Stomach smooth muscle (tissue), 2 donors: ENCODE measurements around the gene PNMA1.

Experiments used
- H3K27ac ChIP-seq: one replicate; pipeline ENCODE4 v1.7.0; 2013; ENCODE audit warnings: mild to moderate bottlenecking, low read length, inconsistent platforms
- H3K27me3 ChIP-seq, 2 donors: one replicate each; pipeline ENCODE4 v1.7.0; 2013; ENCODE audit warnings: low read length in 2 of 2; ENCODE audit not compliant: insufficient read depth in 2 of 2, control insufficient read depth in 1 of 2
- H3K36me3 ChIP-seq, 2 donors: one replicate each; pipeline ENCODE4 v1.7.0; 2013; ENCODE audit warnings: low read length in 2 of 2; ENCODE audit not compliant: control insufficient read depth in 2 of 2, insufficient read depth in 2 of 2
- H3K4me1 ChIP-seq: one replicate; pipeline ENCODE4 v1.7.0; 2013; ENCODE audit warnings: low read length; ENCODE audit not compliant: control insufficient read depth, insufficient read depth
- H3K4me3 ChIP-seq, 2 donors: one replicate each; pipeline ENCODE4 v1.7.0; 2013; ENCODE audit warnings: low read length in 2 of 2
- H3K9ac ChIP-seq, 2 donors: one replicate each; pipeline ENCODE4 v1.7.0; 2013; ENCODE audit warnings: low read length in 2 of 2, mild to moderate bottlenecking in 1 of 2
- H3K9me3 ChIP-seq, 2 donors: one replicate each; pipeline ENCODE4 v1.7.0; 2013; ENCODE audit warnings: low read length in 2 of 2; ENCODE audit not compliant: control insufficient read depth in 2 of 2
- donor health status: healthy.
- donor health status: Pancreatic carcinoma.

Gene PNMA1

DNA sequence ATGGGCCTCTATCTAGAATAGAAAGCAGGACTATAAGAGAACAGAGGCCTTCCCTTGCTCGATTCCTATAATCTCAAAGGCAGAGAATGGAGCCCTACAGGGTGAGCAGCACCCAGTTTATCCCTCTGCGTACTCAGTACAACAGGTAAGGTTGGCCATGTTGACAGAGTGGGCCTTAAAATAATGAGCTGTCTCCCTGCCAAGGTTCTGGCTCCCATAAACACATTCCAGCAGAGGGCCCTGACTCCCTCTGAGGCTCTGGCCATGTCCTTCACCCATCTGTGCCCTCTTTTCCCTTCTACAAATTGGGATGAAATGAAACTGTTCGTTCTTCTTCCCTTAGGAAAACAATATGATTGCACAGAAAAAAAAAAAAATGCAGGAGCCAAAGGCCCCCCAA lies 16.9 kb upstream of the PNMA1 start:
- Histone ChIP-seq H3K9ac (peak overlapping the region in 1 of 2 donors; percentile 21), H3K36me3 (peaks cover 29 to 39% of the 10 kb centered on the region in 2 donors), H3K4me3 (no peak overlapping the region), H3K27ac (peak overlapping the region; percentile 81), H3K27me3 (no peaks in the 10 kb centered on the region), H3K4me1 (peaks cover 46% of the 10 kb centered on the region), H3K9me3 (no peaks in the 10 kb centered on the region)

DNA sequence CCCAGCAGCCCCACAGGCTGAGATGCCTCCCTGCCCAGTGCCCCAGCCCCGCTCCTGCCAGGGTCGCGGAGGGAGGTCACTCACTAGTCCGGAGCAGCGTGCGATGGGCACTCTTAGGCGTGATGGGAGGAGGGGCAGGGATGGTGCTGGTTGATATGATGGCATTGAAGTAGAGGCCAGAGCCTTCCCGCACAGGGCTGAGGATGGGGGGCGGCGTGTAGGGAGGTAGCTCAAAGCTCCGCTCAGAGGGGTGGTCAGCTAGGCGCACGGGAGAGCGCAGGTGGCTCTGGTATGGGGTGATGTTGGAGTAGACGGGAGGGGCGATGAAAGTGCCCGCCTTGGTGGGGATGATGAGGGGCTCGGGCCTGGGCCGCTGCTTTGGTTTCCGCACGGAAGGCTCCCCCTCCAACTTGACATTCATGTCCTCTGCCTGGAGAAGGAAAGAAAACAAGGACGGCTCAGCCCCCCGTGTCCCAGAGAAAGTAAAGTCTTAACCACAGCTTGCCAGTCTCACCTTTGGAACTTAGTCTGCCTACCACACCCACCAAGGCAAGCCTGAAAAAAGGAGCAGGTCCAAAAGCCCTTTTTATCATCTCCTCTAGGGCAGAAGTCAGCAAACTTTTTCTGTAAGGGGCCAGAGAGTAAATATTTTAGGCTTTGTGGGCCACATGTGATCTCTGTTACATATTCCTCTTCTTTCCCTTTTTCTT lies 15.5 kb upstream of the PNMA1 start:
- Histone ChIP-seq H3K27ac (peak overlapping the region; percentile 97), H3K4me3 (no peak overlapping the region), H3K9ac (no peak overlapping the region), H3K27me3 (no peaks in the 10 kb centered on the region), H3K9me3 (no peaks in the 10 kb centered on the region), H3K36me3 (peaks cover 39 to 46% of the 10 kb centered on the region in 2 donors), H3K4me1 (peaks cover 60% of the 10 kb centered on the region)

DNA sequence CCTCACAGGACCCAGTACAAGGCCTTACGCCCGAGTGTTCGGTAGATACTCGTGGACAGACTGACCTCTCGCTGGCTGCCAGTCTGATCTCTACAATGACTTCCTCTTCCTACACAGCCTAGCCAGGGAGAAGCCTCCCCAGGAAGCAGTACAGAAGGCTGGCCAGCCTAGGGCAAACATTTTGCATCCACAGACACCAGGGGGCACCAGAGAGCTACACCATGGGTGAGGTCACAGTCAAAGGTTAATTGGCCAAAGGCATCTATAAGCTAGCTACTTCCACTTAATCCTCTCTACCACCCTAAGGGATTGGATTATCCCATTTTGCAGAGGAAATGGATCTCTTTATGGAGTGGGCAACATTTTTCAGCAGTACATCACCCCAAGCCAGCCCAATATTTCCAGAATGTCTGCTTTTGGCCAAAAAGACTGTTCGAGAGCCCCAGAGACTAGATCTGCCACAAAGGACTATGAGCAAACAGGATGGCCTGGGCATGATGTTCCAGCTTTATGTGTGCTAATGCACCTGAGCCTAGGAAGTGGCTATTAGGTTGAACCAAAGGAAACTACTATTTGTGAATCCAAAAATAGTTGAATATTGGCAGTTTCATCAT lies 14.6 kb upstream of the PNMA1 start:
- peaks cover 39 to 45% of the 10 kb centered on the region in 2 donors for H3K36me3 ChIP-seq
- peaks cover 68% of the 10 kb centered on the region for H3K4me1 ChIP-seq
- H3K27me3 ChIP-seq = no peaks in the 10 kb centered on the region
- no peaks in the 10 kb centered on the region for H3K9me3 ChIP-seq
- H3K27ac ChIP-seq = peak overlapping the region; percentile 97
- peak overlapping the region in 1 of 2 donors; percentile 60 for H3K9ac ChIP-seq
- H3K4me3 ChIP-seq = peak overlapping the region in 1 of 2 donors; percentile 40

DNA sequence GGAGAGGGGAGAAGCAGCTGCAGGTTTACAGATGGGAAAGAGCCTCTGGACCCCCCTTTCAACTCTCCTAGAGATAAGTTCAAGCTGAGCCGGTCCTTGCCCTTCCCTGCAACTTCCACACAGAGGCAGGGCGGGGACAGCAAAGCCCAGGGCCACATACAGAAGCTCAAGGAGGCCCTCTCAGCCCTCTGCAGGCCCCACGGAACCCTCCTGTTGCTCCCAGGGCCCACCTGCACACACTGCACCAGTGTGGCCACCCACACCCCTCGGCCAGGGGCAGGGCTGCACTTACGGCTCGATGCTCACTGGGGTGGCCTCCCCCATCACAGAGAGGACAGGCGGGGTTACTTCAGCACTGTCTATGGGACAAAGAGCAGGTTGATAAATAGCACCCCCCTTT lies 13.0 kb upstream of the PNMA1 start:
- Histone ChIP-seq H3K4me3 (no peak overlapping the region), H3K4me1 (peaks cover 81% of the 10 kb centered on the region), H3K27ac (peak overlapping the region; percentile 97)

DNA sequence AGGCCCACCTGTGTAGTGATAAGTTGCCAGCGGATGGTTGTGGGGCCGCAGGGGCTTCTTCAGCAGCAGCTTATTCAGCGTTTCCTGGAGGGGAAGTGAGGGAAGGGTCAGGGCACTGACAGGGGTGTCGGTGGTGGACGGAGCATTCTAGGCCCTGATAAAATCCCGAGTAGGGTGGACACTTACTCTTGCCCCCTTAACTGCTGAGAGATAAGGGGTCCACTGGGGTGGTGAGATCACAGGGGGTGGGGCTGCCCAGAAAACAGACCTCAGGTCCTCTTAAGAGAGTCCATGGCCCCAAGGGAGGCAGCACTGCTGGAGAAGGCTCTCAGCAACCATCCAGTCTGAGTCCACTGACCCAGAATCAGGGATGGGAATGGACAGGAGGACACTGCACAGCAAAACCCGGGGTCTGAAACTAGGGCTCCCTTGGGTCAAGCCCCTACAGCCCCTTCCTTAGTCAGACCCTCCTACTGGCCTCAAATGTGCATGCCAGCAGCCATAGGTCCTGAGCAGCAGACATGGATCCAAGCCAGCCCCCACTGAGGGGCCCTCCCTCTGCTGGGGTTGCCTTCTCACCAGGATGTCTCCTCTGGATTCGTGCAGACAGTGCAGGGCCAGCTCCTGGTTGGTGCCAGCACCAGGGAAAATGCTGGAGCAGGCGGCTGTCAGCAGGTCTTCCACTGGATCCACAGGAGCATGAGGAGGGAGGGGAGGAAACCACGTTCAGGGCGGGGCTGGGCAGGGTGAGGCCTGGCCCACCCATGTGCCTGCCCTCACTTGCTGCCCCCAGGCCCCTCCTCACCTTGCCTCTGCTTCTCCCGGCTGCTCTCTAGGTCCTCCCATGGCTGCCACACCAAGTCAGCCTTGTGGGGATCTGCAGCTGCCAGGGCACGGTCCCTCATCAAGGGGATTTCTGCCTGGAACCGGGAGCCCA lies 12.1 kb upstream of the PNMA1 start:
- Histone ChIP-seq H3K9ac (peak overlapping the region; percentile 34 to 66), H3K27me3 (no peaks in the 10 kb centered on the region), H3K36me3 (peaks cover 47 to 67% of the 10 kb centered on the region in 2 donors), H3K4me1 (peaks cover 74% of the 10 kb centered on the region), H3K9me3 (no peaks in the 10 kb centered on the region), H3K4me3 (no peak overlapping the region), H3K27ac (peak overlapping the region; percentile 97)

More for the DNA sequence above, 13.0 kb upstream of the PNMA1 start:
- Histone ChIP-seq H3K36me3 (peaks cover 45 to 59% of the 10 kb centered on the region in 2 donors), H3K27me3 (no peaks in the 10 kb centered on the region), H3K9me3 (no peaks in the 10 kb centered on the region), H3K9ac (no peak overlapping the region)

DNA sequence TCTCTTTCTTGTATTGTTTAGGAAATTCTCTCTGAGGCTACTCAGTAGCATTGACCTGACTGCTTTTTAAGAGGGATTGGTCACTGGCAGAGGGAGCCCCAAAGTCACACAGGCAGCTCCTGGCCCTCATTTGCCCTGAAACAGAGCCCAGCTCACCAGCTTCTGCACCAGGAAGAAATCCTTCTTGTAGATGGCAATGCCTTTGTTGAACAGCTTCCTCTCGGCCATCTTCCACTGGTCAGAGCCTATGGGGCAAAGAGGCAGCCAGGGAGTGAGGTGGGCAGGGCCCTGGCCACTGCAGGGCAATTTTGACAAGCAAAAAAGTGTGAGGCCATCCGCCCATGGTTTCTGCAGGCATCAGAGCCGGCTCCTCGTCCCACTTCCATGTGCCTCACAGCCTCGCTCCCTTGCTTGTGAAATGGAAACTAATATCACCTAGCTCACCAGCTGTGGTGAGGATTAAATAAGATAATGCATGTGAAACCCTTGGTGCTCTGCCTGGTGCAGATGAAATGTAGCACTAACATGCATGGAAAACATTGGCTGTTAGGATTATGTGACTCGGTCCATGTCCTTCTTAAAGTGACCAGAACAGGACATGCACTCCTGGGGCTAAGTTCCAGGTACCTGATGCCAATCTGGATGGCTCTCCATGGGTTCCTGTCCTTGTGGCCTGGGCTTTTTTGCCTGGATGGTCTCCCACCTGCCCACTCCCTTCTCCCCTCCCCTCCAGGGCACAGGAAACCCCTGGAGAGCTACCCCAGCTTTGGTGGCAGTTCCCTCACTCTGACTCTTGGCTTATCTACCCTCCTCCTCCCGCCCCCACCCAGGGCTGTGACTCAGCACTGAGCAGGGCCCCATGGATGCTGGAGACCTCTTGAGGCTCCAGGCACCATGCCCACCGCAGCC lies 11.2 kb upstream of the PNMA1 start:
- peak overlapping the region; percentile 61 to 66 for H3K9ac ChIP-seq
- H3K27me3 ChIP-seq = no peaks in the 10 kb centered on the region
- H3K36me3 ChIP-seq = peaks cover 56 to 74% of the 10 kb centered on the region in 2 donors
- no peaks in the 10 kb centered on the region for H3K9me3 ChIP-seq
- H3K4me3 ChIP-seq = no peak overlapping the region
- peak overlapping the region; percentile 97 for H3K27ac ChIP-seq
- peaks cover 65% of the 10 kb centered on the region for H3K4me1 ChIP-seq

DNA sequence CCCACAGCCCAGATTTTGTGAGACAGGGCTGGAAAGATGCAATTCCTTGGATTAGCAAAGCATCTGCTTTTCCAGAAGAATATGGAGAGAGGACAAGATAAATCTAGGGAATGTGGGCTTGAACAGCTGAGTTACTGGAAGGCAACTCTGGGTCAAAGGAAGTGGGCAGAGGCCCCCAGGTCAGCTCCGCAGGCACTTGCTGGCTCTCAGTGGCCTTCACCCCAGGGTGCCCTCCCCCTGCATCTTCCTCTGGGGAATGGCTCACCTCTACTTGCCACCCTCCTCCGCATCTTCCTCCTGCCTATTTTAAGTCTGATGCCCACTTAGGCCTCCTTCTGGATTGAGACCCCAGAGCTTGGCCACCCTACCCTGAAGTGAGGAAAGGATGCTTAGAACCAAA lies 10.5 kb upstream of the PNMA1 start:
- H3K36me3 ChIP-seq = peaks cover 57 to 75% of the 10 kb centered on the region in 2 donors
- H3K27me3 ChIP-seq = no peaks in the 10 kb centered on the region
- H3K27ac ChIP-seq = peak overlapping the region; percentile 97
- no peaks in the 10 kb centered on the region for H3K9me3 ChIP-seq
- no peak overlapping the region for H3K4me3 ChIP-seq
- peak overlapping the region; percentile 60 to 61 for H3K9ac ChIP-seq
- peaks cover 67% of the 10 kb centered on the region for H3K4me1 ChIP-seq

DNA sequence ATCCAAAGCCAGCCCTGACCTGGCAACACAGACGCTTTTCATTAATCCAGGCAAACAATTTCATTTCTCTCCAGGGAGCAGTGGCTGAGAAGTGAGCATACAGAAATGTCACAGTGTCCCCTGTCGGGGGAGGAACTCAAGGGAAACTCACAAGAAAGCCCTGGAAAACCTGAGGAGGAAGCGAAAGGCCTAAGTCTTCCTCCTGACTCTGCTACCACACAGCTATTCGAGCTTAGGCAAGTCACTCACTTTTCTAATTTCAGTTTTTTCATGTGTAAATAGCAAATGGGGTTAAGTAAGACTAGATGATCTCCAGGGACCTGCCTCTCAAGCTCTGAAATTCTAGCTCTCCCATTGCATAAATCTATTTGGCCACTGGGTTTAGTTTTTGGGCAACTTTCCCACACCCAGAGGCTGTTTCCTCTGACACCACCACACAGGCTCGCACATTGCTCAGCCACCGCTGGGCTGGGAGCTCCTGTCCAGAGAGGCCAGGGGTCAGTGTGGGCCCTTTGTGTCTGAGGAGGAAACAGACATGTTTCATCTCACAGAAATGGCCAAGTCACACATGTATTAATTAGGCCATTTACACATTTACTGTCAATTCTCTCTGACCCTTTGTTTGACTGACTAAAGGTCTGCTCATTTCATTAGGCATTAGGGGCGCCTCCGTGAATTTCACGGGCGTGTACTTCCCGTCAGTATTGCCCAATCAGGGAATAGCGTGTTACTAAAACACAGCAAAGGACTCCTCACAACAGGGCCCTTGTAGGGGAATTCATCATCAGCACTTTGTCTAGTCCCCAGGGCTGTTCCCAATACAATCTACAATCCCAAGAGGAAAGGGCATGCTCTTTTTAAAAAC lies 9.8 kb upstream of the PNMA1 start:
- Histone ChIP-seq H3K36me3 (peaks cover 54 to 75% of the 10 kb centered on the region in 2 donors), H3K4me3 (peak overlapping the region; percentile 9 to 44), H3K9me3 (no peaks in the 10 kb centered on the region), H3K27me3 (no peaks in the 10 kb centered on the region), H3K4me1 (peaks cover 68% of the 10 kb centered on the region), H3K27ac (peak overlapping the region; percentile 97), H3K9ac (peak overlapping the region; percentile 60 to 61)

DNA sequence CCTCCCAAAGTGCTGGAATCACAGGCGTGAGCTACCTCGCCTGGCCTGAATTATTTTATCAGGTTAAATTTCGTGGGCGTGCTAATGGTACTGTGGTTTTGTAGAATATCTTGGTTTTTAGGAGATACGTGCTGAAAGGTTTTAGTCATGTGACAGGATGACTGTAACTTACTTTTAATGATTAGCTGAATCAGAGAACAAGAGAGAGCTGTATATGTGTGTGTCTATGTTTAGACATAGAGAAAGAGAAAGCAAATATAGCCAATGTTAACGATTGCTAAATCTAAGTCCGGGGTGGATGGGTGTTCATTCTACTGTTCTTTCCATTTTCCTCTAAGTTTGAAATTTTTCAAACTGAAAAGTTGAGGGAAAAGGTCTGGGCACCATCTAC lies 9.2 kb upstream of the PNMA1 start:
- Histone ChIP-seq H3K27ac (peak overlapping the region; percentile 97), H3K9me3 (no peaks in the 10 kb centered on the region), H3K36me3 (peaks cover 54 to 75% of the 10 kb centered on the region in 2 donors), H3K4me3 (peak overlapping the region; percentile 9 to 44), H3K9ac (peak overlapping the region; percentile 60 to 61), H3K27me3 (no peaks in the 10 kb centered on the region), H3K4me1 (peaks cover 68% of the 10 kb centered on the region)
